Measurements from ENCODE around the gene SPATC1L. TPM values are rescaled to one million over a fixed set of nuclear protein-coding genes. Genes with fewer than 3 reads are reported as not detected.

Gene SPATC1L
- total RNA-seq, 1 experiment from 2014 or later, result 36.0 TPM

DNA sequence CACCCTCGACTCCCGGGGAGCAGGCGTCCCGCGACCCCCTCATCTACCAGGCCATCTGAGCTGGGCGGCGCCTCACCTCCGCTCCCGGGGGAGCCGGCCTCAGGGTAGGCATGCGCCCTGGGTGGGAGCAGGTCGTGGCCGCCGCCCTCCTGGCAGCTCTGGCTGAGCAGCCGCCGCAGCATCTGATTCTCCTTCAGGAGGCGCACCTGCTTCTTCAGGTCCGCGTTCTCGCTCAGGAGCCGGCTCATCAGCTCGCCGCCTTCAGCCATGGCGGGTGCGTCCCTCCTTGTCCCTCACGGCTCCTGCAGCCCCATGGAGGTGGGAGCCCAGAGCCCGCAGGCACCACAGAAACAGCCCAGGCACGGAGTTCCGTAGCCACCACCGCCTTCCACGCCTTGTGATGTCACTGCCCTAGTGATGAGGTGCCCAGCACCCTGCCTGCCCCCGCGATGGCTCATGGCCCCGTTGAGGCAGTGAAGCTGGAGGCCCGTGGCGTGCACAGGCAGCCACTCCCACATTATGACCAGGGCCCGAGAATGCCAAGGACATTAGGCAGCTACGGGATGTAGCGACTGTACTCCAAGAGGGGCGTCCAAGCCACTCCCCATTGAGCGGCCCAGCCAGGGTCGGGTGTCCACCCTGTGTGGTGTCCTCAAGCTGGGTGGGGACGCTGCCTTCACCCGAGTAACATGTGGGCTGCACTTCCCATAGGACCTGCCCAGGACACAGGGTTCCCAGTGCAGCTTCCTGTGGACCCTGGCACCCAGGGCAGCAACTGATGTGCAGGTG lies 1.5 kb downstream of the SPATC1L start:
- WGBS (ENCODE audit: extremely low coverage, insufficient read length, low lambda C conversion rate), result no CpG with 5 or more reads among the region's 44 CpGs
- Histone ChIP-seq H3K14ac (ENCODE audit: insufficient read depth, low read length) (no peak overlapping the region; the same call in 1 of the 2 replicates), H3K27ac (ENCODE audit: insufficient read length, low read depth, low read length) (no peak overlapping the region), H4K5ac (ENCODE audit: insufficient read length, low read depth, low read length) (no peak overlapping the region), H2BK15ac (ENCODE audit: low read depth, low read length) (no peak overlapping the region), H3K79me1 (ENCODE audit: insufficient read depth, low read depth, low read length, poor library complexity, severe bottlenecking) (no peaks in the 10 kb centered on the region), H2AFZ (ENCODE audit: low read length) (no peak overlapping the region), H3K56ac (ENCODE audit: insufficient read length, low read depth, low read length) (no peak overlapping the region), H2BK12ac (ENCODE audit: insufficient read length, low read depth, low read length) (no peak overlapping the region), H3K9ac (ENCODE audit: extremely low read depth, insufficient read length, low read length) (no peak overlapping the region), H3K4ac (ENCODE audit: low read depth, low read length) (no peak overlapping the region), H3K18ac (ENCODE audit: insufficient read length, low read depth, low read length) (no peak overlapping the region), H2BK20ac (ENCODE audit: low read depth, low read length, poor library complexity, severe bottlenecking) (no peak overlapping the region), H2AK5ac (ENCODE audit: insufficient read length, low read length) (no peak overlapping the region), H3K4me2 (ENCODE audit: insufficient read depth, insufficient read length, low read length) (no peak overlapping the region), H4K8ac (replicated peaks; ENCODE audit: insufficient read length, low read depth, low read length) (no peak overlapping the region), H4K91ac (ENCODE audit: insufficient read length, low read depth, low read length) (no peak overlapping the region), H2BK120ac (ENCODE audit: low read depth, low read length, poor library complexity, severe bottlenecking) (no peak overlapping the region), H2BK5ac (ENCODE audit: insufficient read length, low read length) (no peak overlapping the region), H3K79me2 (ENCODE audit: insufficient read depth, low read length) (no peaks in the 10 kb centered on the region; the same call in 1 of the 2 replicates), H3K9me3 (ENCODE audit: control insufficient read depth, low read depth, low read length) (no peaks in the 10 kb centered on the region), H3K27me3 (ENCODE audit: insufficient read depth, low read length) (no peaks in the 10 kb centered on the region), H3T11ph (ENCODE audit: low read length) (no peak overlapping the region), H4K20me1 (ENCODE audit: control insufficient read depth, insufficient read depth, insufficient read length) (no peaks in the 10 kb centered on the region), H3K23me2 (ENCODE audit: insufficient read length, low read depth, low read length, poor library complexity, severe bottlenecking) (peaks cover 7% of the 10 kb centered on the region), H3K4me1 (ENCODE audit: insufficient read depth, low read length) (no peaks in the 10 kb centered on the region; the same call in 1 of the 2 replicates), H3K23ac (ENCODE audit: insufficient read length, low read depth, low read length) (no peak overlapping the region)
- Mint-ChIP-seq H3K27ac (peak overlapping the region in 1 of 3 experiments; percentile 55; a peak in 2 of 7 replicates), H3K27me3 (ENCODE audit: low read depth) (no peaks in the 10 kb centered on the region), H3K36me3 (ENCODE audit: insufficient read depth in 1 of 3, low read depth in 3 of 3) (peaks cover 4 to 7% (median 7%) of the 10 kb centered on the region in 3 experiments; a peak in 6 of 7 replicates), H3K4me3 (peak overlapping the region; percentile 67 to 81), H3K9me3 (peaks cover under 1 to 1% of the 10 kb centered on the region in 2 experiments; a peak in 2 of 5 replicates), H3K4me1 (peaks cover 20 to 22% of the 10 kb centered on the region in 2 experiments)
- peak; percentile 37 for DNase-seq
- TF ChIP-seq, protein P1, sequence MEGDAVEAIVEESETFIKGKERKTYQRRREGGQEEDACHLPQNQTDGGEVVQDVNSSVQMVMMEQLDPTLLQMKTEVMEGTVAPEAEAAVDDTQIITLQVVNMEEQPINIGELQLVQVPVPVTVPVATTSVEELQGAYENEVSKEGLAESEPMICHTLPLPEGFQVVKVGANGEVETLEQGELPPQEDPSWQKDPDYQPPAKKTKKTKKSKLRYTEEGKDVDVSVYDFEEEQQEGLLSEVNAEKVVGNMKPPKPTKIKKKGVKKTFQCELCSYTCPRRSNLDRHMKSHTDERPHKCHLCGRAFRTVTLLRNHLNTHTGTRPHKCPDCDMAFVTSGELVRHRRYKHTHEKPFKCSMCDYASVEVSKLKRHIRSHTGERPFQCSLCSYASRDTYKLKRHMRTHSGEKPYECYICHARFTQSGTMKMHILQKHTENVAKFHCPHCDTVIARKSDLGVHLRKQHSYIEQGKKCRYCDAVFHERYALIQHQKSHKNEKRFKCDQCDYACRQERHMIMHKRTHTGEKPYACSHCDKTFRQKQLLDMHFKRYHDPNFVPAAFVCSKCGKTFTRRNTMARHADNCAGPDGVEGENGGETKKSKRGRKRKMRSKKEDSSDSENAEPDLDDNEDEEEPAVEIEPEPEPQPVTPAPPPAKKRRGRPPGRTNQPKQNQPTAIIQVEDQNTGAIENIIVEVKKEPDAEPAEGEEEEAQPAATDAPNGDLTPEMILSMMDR (conservative IDR thresholded peaks at IDR 0.05), result peak; percentile 24; the same call in 1 of the 3 replicates

Data from H9 (cell line).